Subcutaneous abdominal adipose tissue (tissue), 5 donors: Measurements from ENCODE around the gene ADRB1.
A peak's percentile ranks its signal among the peaks of the same experiment; 100 is the strongest.

ENCODE experiments used
- H3K27ac ChIP-seq: one replicate; pipeline ENCODE4 v1.7.0; 2013; ENCODE audit warnings: low read depth, mild to moderate bottlenecking, inconsistent platforms, low read length, moderate library complexity
- H3K27me3 ChIP-seq, 5 donors: one replicate each; pipeline ENCODE4 v1.7.0; 2013; ENCODE audit warnings: low read length in 5 of 5, inconsistent platforms in 1 of 5; ENCODE audit not compliant: control insufficient read depth in 5 of 5, insufficient read depth in 4 of 5
- H3K36me3 ChIP-seq, 5 donors: one replicate each; pipeline ENCODE4 v1.7.0; 2013; ENCODE audit warnings: low read length in 5 of 5; ENCODE audit not compliant: control insufficient read depth in 5 of 5, insufficient read depth in 5 of 5
- H3K4me1 ChIP-seq, 5 donors: one replicate each; pipeline ENCODE4 v1.7.0; 2013; ENCODE audit warnings: low read length in 5 of 5, mild to moderate bottlenecking in 3 of 5, moderate library complexity in 1 of 5; ENCODE audit not compliant: control insufficient read depth in 5 of 5, insufficient read depth in 5 of 5
- H3K4me3 ChIP-seq, 5 donors: one replicate each; pipeline ENCODE4 v1.7.0; 2013; ENCODE audit warnings: low read length in 5 of 5, low read depth in 1 of 5
- H3K9ac ChIP-seq, 5 donors: one replicate each; pipeline ENCODE4 v1.7.0; 2013; ENCODE audit warnings: low read length in 5 of 5, mild to moderate bottlenecking in 4 of 5, moderate library complexity in 3 of 5
- H3K9me3 ChIP-seq, 5 donors: one replicate each; pipeline ENCODE4 v1.7.0; 2013; ENCODE audit warnings: low read length in 5 of 5; ENCODE audit not compliant: control insufficient read depth in 5 of 5
- donor health status: healthy.
- donor health status: healthy.
- donor health status: healthy.
- donor health status: healthy.
- donor health status: healthy.

Gene ADRB1

DNA sequence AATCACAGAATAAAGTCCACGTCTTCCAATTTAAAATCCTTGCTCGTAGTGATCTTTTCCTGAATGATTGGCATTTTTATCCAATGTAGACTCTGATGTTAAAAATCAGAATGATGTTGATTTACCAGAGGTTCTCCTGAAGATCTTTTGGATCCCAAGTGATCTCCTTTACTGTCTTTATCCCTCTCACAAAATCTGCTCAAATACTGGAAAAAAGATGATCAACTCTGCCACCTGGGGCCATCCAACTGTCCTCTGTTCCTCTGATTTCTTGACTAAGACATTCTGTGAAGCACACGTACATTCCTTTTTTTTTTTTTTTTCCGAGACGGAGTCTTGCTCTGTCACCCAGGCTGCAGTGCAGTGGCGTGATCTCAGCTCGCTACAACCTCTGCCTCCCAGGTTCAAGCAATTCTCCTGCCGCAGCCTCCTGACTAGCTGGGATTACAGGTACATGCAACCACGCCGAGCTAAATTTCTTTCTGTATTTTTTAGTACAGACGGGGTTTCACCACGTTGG lies 18.0 kb upstream of the ADRB1 start:
- Histone ChIP-seq H3K27me3 (no peaks in the 10 kb centered on the region), H3K27ac (peak overlapping the region; percentile 64), H3K4me1 (peaks cover 14 to 58% (median 51%) of the 10 kb centered on the region in 5 donors), H3K36me3 (no peaks in the 10 kb centered on the region), H3K4me3 (no peak overlapping the region), H3K9me3 (no peaks in the 10 kb centered on the region), H3K9ac (no peak overlapping the region)

DNA sequence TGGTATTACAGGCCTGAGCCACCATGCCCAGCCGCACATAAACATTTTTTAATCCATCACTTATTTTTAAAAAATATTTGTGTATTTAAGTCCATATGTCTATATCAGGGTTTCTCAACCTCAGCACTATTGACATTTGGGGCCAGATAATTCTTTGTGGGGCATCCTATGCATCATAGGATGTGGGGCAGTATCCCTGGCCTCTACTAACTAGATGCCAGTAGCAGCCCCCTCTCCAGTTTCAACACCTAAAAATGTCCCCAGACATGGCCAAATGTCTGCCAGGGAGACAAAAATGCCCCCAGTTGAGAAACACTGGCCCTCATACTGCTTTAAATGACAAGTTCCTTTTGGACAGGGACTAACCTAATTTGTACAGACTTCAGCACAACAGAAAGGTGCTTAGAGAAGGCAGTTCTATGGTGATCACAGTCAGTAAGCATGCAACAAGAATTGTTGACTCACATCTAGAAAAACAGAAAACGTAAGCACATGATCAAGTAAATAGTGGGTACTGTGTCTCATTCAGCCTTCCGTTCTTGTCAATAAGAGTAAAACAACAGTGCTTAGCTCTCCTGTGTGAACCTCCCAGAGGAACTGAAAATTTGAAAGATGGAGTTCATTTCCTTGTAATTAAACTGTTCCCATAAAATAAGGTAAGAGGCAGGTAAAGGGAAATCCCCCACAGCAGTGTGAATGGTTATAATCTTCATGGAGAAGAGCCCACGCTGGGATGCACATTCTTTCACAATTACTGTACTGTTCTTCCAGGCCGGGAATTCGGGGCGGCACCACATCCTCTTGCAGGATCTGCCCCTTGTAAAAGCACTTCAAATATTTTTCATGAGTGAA lies 17.3 kb upstream of the ADRB1 start:
- peaks cover 11 to 50% (median 44%) of the 10 kb centered on the region in 5 donors for H3K4me1 ChIP-seq
- H3K27ac ChIP-seq: no peak overlapping the region
- H3K9me3 ChIP-seq: no peaks in the 10 kb centered on the region
- no peaks in the 10 kb centered on the region for H3K27me3 ChIP-seq
- no peak overlapping the region for H3K4me3 ChIP-seq
- H3K36me3 ChIP-seq: no peaks in the 10 kb centered on the region
- no peak overlapping the region for H3K9ac ChIP-seq

DNA sequence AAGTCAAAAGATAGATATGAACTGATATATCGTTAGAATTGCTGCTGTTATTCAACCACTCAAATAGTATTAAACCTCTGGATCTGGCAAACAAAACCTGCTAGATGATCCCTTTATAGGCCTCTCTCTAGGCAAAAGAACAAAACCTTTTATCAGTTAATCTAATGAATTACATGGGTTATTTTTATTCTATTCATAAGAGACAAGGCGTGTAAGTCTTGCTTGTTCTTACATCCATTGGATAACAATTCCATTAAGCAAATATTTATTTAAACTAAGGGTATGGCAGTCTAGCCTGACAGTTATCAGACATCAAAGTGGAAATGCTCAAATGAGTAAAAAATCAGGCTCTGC lies 16.6 kb upstream of the ADRB1 start:
- Histone ChIP-seq H3K9ac (no peak overlapping the region), H3K4me1 (peaks cover 5 to 44% (median 38%) of the 10 kb centered on the region in 5 donors), H3K36me3 (no peaks in the 10 kb centered on the region), H3K27me3 (no peaks in the 10 kb centered on the region), H3K27ac (no peak overlapping the region), H3K4me3 (no peak overlapping the region), H3K9me3 (no peaks in the 10 kb centered on the region)

DNA sequence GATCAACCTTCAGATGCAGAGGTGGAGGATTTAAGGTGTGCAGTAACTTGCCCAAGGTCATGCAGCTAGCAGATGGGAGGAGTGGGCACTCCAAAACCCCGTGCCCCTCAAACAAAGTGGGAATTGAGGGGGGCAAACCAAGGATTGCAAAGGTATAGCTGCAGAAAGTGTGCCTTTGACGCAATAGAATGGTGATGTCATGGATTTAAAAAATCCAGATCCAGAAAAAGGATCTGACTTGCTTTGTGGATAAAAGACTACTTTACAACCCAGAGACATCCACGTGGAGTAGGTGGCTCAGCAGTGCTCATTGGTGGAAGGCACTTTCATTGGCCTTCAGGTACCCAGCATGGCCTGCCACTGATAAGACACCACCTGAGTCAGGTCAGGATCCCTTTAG lies 15.7 kb upstream of the ADRB1 start:
- Histone ChIP-seq H3K27me3 (no peaks in the 10 kb centered on the region), H3K4me1 (peaks cover 3 to 35% (median 30%) of the 10 kb centered on the region in 5 donors), H3K36me3 (no peaks in the 10 kb centered on the region), H3K9me3 (no peaks in the 10 kb centered on the region), H3K4me3 (no peak overlapping the region), H3K9ac (no peak overlapping the region), H3K27ac (no peak overlapping the region)

DNA sequence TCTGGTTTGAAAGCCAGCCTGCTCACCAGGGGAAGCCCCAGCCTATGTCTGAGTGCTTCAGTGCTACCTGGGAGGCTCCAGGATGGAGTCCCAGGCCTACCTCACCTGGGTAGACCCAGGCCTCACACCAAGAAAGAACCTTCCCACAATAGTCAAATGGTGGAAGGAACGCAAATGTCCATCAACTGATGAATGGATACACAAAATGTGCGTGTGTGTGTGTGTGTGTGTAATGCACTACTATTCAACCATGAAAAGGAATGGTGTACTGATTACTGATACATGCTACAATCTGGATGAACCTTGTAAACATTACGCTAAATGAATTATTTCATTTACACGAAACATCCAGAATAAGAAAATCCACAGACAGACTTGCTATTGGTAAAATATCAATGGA lies 15.2 kb upstream of the ADRB1 start:
- Histone ChIP-seq H3K36me3 (no peaks in the 10 kb centered on the region), H3K4me1 (peaks cover 3 to 30% (median 28%) of the 10 kb centered on the region in 5 donors), H3K4me3 (no peak overlapping the region), H3K9ac (no peak overlapping the region), H3K27ac (no peak overlapping the region), H3K27me3 (no peaks in the 10 kb centered on the region), H3K9me3 (no peaks in the 10 kb centered on the region)

DNA sequence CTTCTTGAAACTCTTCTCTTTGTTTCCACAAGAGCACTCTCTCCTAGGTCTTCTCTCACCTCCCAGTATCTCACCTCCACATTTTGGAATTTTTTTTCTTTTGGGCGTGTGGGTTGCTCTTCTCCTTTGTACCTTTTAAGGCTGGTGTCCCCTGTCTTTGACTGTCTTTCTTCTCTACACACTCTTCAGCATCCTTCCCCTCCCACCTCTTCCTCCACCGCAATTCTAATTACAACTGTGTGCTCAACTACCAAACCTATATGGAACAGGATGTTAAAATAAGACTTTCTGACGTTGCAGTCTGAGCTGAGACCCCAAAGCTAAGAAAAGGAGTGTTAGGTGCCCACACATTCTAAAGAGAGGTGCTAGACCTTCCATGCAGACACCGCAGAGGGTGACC lies 14.0 kb upstream of the ADRB1 start:
- H3K4me1 ChIP-seq: peaks cover 2 to 26% (median 19%) of the 10 kb centered on the region in 5 donors
- no peaks in the 10 kb centered on the region for H3K27me3 ChIP-seq
- H3K27ac ChIP-seq: no peak overlapping the region
- H3K4me3 ChIP-seq: no peak overlapping the region
- no peak overlapping the region for H3K9ac ChIP-seq
- no peaks in the 10 kb centered on the region for H3K9me3 ChIP-seq
- H3K36me3 ChIP-seq: no peaks in the 10 kb centered on the region

DNA sequence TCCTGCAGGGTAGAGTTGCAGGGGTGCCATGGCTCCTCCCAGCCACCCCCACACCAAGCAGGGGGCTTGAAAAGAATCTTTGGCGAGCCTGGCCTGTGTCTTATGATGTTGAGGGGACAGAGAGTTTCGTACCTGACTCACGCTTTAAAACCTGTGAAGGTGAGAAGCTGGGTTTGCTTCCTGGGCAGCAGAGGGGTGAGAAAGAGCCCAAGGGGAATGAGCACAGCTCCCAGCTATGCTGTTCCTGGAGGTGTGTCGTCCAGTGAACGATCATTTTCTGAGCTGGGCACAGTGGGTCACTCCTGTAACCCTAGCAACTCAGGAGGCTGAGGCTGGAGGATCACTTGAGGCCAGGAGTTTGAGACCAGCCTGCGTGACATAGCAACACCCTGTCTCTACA lies 13.5 kb upstream of the ADRB1 start:
- Histone ChIP-seq H3K36me3 (no peaks in the 10 kb centered on the region), H3K27me3 (no peaks in the 10 kb centered on the region), H3K9me3 (no peaks in the 10 kb centered on the region)

DNA sequence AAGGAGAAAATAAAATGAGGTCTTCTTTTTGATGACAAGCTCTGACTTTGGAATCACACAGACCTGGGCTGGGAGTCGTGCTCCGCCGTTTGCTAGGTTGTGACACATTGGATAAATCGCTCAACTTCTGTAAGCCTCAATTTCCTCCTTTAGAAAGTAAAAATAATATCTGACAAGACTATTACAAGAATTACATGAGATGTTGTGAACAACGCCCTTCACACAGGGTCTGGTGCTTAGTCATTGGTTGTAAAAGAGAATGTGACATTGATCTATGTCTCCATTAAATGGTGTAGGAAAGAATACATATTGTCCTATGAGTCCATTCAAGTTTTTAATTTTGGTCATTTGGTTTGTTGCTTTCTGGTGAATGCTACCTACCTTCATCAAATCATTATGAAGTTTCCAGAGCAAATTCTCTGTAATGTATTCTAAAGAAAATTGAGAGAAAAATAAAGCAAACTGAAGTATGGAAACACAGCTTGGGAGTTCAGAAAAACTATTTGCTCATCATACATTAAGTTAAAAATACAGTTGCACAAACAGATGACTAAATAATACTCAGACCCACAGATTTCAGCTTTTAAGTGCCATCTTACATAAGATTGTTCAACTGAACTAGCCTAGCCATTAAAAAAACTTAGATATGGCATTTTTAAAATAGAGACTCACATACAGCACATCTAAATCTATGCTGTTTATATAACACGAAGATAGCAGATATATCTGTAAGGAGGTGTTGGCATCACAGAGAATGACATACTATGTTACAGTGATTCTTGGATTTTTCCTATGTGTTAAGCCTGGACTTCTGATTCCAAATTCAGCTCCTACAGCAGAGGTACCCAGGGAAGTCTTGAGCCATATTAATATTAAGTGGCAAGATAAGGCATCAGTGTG lies 12.3 kb upstream of the ADRB1 start:
- H3K27ac ChIP-seq: no peak overlapping the region
- no peak overlapping the region for H3K9ac ChIP-seq
- peaks cover 0 to 17% (median 9%) of the 10 kb centered on the region in 5 donors for H3K4me1 ChIP-seq
- H3K27me3 ChIP-seq: no peaks in the 10 kb centered on the region
- H3K36me3 ChIP-seq: no peaks in the 10 kb centered on the region
- no peak overlapping the region for H3K4me3 ChIP-seq
- H3K9me3 ChIP-seq: no peaks in the 10 kb centered on the region

More for the DNA sequence above, 13.5 kb upstream of the ADRB1 start:
- peaks cover 0 to 22% (median 14%) of the 10 kb centered on the region in 5 donors for H3K4me1 ChIP-seq
- H3K4me3 ChIP-seq: no peak overlapping the region
- H3K9ac ChIP-seq: no peak overlapping the region
- H3K27ac ChIP-seq: no peak overlapping the region

DNA sequence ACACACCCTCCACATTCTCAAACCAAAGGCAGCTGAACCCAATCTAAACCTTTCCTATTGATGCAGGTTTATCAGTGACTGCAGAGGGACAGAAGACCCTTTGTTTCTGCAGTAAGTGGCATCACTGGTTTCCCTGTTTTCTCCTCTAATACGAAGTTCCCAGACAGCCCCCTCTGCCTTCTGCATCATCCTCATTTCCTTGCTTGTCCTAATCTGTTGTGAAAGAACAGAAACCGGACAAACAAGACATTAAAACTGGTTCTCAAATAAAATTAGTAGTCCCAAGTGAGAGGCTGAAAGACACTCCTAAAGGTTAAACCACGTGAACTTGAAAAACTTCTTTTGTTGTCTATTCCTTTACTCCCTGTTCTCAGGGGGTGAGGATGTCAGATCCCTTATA lies 10.1 kb upstream of the ADRB1 start:
- H3K27ac ChIP-seq: no peak overlapping the region

More for the DNA sequence above, 10.1 kb upstream of the ADRB1 start:
- Histone ChIP-seq H3K4me3 (no peak overlapping the region), H3K9me3 (no peaks in the 10 kb centered on the region), H3K4me1 (peaks cover 0 to 12% (median 5%) of the 10 kb centered on the region in 5 donors), H3K9ac (no peak overlapping the region), H3K27me3 (no peaks in the 10 kb centered on the region), H3K36me3 (no peaks in the 10 kb centered on the region)
